ENCODE measurements around the gene TNFAIP2.

DNA sequence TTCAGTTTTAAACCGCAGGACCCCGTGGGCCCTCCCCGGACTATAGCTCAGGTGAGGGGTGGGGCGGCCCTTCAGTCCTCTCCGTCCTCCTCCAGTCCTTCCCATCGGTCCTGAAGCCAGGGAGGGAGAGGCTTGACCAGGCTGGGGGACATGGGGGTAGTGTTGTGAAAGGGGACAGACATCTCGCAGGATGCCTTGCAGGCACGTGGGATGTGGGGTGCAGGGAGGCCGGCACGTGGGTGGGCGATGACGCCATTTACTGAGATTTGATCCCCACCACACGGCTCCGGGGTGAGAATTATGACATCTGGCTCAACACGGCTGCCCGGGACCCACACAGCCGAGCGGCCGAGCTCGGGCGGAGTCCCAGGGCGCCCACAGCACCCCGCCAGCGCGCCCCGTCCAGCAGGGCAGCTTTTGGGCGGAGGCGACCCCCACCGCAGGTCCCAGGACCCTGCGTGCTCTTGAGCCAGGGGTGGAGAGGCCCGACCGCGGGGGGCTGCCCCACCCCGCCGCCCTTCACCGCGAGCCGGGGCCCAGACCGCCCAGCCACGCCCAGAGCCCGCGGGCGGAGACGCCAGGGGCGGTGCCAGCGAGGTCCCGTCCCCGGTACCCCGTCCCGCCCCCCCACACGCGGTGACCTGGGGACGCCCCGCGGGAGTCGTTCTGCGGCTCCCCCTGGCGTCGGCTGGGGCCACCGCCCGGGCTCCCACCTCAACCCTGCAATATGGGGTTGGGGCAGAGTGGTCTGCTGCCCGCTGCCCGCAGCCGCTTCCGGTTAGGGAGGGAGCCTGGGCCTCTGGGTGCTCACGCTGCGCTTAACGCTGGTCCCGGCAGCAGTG, 32.0 kb upstream of the TNFAIP2 start:
- TF ChIP-seq CTCF (IDR thresholded peaks at IDR 0.05 in 4 of 5, conservative IDR thresholded peaks at IDR 0.05 in 1 of 5) (peak in 3 of 5 experiments; percentile 55 to 58 (median 56)), POLR2A (IDR thresholded peaks at IDR 0.05) (no peak)
